Stimulated activated CD4-positive, alpha-beta T cell treated with anti-CD3 and anti-CD28 coated beads, Interleukin-1b, Interleukin-23, amount 100 ng/mL, for 1 hour (primary cell): ENCODE data around the gene LTBP4.

Experiments
- DNase-seq, 2 donors: peaks; one replicate each; pipeline ENCODE4 v3.0.0-alpha.2; 2020; ENCODE audit warnings: low read depth in 2 of 2

The LTBP4 gene

GRCh38 chr19:40662925-40663694, 61.9 kb downstream of the LTBP4 start:
- peak; percentile 87 to 95 for DNase-seq

- no peak for DNase-seq
Observed at GRCh38 chr19:40663695-40664692, 62.8 kb downstream of the LTBP4 start.

- DNase-seq: no peak
Observed at GRCh38 chr19:40666803-40667438, 65.8 kb downstream of the LTBP4 start.

GRCh38 chr19:40667602-40668001, 66.4 kb downstream of the LTBP4 start:
- no peak for DNase-seq

GRCh38 chr19:40668991-40669614, 67.9 kb downstream of the LTBP4 start:
- no peak for DNase-seq

DNA sequence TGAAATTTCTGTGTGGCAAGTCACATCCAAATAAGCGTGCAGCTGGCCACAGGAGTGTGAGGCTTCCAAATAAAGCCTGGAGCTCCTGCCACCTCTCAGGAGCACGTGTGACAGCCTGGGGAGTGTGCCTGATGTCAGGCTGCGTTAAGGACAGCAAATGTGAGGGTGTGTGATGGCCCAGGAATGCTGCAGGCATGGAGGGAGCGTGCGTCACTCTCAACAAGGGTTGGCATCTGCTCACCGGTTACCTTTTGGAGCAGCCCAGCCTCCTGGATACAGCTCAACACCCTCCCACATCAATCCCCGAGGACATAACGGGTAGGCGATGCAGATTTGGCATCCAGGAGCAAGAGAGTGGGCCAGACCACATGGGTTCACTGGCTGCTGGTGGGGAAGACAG, 70.2 kb downstream of the LTBP4 start:
- DNase-seq: no peak

- no peak for DNase-seq
Observed at GRCh38 chr19:40672038-40672437, 70.9 kb downstream of the LTBP4 start.

DNA sequence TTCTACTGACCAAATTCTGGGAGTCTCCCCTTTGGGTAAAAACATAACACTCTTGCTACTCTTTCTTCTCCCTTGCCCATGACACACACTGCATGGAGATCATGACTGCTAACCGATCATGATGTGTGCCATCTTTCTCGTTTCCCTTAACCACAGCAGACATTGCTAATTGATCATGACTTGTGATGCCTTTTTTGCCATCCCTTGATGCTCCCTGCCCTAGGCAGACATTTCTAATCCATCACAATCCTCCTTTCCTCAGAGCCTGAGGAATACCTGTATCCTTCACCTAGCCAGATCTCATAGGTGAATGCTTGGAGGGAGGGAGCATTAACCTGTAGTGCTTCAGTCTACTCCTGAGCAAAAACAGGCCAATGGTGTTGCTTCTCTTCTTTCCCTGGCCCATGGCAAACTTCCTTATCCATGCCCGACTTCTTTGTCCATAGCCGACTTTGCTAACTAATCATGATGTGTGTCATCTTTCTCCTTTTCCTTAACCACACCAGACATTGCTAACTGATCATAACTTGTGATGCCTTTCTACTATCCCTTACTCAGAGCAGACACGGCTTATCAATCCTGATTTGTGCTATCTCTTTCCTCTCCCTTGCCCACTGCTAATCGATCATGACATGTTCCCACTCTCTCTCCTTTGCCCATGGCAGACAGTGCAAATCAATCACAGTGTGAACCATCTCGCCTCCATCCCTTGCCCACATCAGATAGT, 71.6 kb downstream of the LTBP4 start:
- no peak for DNase-seq

- no peak for DNase-seq
Observed at GRCh38 chr19:40673397-40673796, 72.2 kb downstream of the LTBP4 start.

DNA sequence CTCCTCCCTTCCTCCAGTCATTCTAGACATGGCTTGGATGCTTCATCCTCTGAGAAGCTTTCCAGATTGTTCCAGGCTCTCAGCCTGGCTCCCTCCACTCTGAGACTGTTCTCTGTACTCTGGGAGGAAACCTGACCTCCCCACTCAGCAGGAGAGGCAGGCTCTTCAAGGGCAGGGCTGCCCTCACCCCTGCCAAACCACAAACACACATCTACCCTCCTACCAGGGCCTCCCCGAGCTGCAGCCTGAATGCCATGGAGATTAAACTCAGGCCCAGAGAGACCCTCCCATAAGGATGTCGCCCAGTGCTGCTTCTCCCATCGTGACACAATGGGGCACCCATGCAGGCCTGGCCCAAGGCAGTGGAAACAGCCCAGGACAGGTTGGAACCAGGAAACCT, 73.1 kb downstream of the LTBP4 start:
- DNase-seq: no peak

GRCh38 chr19:40677156-40677555, 76.0 kb downstream of the LTBP4 start:
- no peak for DNase-seq
